Cardiac septum (tissue), 1 donor: ENCODE results near the gene STXBP4. TPM values are rescaled to one million over a fixed set of nuclear protein-coding genes. Genes with fewer than 3 reads are reported as not detected.

Source experiments
- DNase-seq: peaks from one replicate; pipeline ENCODE4 v3.0.0-alpha.2; 2020; ENCODE audit warnings: low spot score
- intact Hi-C: fragments of 100-400 bp; cut with DNase I; formaldehyde crosslinking; loops from one replicate; pipeline ENCODE4 v1.14.0; 2022
- total RNA-seq: library from RNA; stranded (reverse); fragmentation: NEBNext Ultra II Directional; extraction: Animal tissue kit (Norgen Biotek cat#: 25700); gene quantifications from one replicate; pipeline ENCODE4 v1.2.1, GENCODE V29; 2021
- donor health status: DM: no; HTN: no; CAD: no.

Gene STXBP4
- total RNA-seq, 1 donor from 2014 or later = 7.3 TPM

DNA sequence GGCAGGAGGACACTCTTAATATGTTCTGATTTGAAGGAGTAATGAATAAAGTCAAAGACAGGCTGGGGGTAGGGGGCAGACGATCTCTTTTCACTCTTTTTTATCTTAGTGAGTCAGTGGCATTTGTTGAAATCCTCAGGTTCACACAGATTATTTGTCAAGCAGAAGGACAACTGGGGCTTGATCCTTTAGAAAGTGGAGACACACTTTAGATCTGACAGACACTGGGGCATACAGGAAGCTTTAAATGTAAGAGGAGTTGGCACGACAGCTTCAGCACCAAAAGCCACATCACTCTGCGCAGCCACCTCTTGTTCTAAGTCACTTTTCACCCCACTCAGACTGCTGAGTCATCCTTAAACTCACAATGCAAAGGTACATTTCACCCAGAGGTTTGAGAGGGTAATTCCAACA lies 121.5 kb downstream of the STXBP4 start:
- DNase-seq = no peak
- intact Hi-C loops = no loop called here

DNA sequence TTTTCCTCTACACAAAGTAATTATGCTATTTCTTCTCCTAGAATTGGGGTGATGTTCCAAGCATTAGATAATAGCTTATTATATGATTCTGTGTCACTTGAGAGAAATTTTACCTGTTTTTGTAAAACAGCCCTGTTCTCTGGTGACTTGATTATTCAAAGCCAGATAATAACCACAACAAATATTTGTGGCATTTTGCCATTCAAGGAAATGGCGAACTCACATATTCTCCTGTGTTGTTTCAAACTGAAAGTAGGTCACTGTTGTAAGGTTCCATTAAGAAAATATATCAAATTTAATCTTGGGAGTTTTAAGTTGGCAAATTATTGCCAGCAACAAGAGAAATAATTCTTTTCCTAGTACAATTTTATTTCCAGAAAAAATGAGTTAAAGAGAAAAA lies 124.8 kb downstream of the STXBP4 start:
- no peak for DNase-seq
- intact Hi-C loops = no loop called here

DNA sequence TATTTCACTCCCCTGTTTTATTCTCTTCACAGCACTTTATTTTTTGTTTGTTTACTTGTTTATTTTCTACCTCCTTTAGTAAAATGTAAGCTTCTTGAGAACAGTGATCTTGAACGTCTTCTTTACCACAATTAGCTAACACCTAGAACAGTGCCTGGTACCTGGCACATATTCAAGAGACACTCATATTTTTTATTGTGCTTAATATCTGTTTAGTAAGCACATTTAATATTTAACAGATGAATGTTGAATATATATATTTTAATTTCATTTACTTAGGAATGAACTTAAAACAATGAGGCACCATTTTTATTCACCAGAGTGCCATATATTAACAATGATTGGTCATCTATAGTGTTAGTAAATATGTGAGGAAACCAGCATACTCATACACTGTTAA lies 130.2 kb downstream of the STXBP4 start:
- intact Hi-C loops = no loop called here

GRCh38 chr17:55110521-55110920 lies 142.0 kb downstream of the STXBP4 start:
- intact Hi-C loops = no loop called here
- DNase-seq = no peak

More for the DNA sequence above, 130.2 kb downstream of the STXBP4 start:
- DNase-seq = no peak

GRCh38 chr17:55114283-55114682 lies 145.7 kb downstream of the STXBP4 start:
- no peak for DNase-seq
- intact Hi-C loops = no loop called here

DNA sequence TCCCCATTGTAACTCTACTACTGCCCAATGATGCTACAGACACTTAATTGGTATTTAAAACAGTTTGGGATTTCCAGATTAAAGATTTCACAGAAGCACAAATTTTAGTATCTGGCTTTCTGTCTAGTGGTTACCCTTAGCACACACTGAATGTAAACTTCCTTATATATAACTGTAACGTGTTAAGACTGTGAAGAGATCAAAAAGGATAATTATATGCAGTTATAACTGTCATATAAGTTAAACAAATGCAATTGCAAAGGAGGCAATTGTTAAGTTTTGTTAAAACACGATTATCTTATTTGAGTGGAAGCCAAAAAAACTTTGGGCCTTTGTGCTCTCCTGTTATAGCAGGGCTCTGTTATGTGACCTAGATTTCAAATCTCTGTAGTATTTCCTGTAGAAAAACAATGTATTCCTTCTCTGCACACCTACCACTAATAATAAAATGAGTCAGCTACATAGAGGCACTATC lies 147.9 kb downstream of the STXBP4 start:
- intact Hi-C loops = no loop called here
- no peak for DNase-seq

GRCh38 chr17:55117164-55117563 lies 148.6 kb downstream of the STXBP4 start:
- intact Hi-C loops = no loop called here

DNA sequence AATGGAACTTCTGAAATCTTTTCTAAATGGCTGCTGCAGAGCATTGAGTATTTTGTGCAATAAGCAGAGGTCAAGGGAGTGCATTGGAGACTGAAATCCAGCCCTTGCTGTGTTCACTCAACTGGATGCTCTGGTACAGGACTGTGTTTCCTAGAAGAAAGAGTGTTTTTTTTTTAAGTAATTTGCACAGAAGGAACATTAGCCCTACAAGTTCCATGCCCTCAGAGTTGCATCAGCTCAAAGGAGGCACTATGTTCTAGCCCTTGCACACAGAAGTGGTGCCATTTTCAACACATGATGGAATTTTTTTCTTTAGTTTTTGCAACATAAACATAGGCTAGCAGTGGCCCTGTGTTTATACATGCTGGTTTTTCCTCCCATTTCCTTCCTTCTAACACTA lies 152.1 kb downstream of the STXBP4 start:
- no peak for DNase-seq
- intact Hi-C loops = no loop called here

More at GRCh38 chr17:55117164-55117563, 148.6 kb downstream of the STXBP4 start:
- no peak for DNase-seq

DNA sequence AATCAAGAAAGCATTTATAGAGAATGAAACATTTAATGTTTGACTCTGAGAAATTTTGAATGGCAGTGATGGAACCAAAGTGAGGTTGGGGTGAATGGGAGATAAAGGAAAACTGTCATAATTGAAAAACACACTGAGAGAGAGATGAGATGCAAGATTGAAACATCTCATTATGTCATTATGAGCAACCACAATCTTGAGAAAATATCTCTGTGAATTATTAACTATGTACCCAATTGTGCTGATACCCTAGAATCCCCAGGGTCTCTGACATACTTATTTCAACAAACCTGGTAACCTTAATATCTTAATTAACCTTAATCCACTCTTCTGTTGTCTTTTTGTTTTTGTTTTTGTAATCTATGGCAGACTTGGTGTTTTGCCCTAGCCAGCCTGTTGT lies 152.7 kb downstream of the STXBP4 start:
- intact Hi-C loops = no loop called here

GRCh38 chr17:55122114-55122513 lies 153.5 kb downstream of the STXBP4 start:
- intact Hi-C loops = no loop called here
- DNase-seq = no peak

More for the DNA sequence above, 152.7 kb downstream of the STXBP4 start:
- DNase-seq = no peak

- intact Hi-C loops = no loop called here
- DNase-seq = no peak
Measured at GRCh38 chr17:55124730-55125360, 156.3 kb downstream of the STXBP4 start.

- DNase-seq = no peak
- intact Hi-C loops = no loop called here
Measured at GRCh38 chr17:55133583-55133982, 165.0 kb downstream of the STXBP4 start.

GRCh38 chr17:55134486-55135157 lies 166.1 kb downstream of the STXBP4 start:
- no peak for DNase-seq
- intact Hi-C loops = no loop called here

- intact Hi-C loops = no loop called here
- no peak for DNase-seq
Measured at GRCh38 chr17:55140809-55141208, 172.2 kb downstream of the STXBP4 start.

- intact Hi-C loops = no loop called here
- DNase-seq = no peak
Measured at GRCh38 chr17:55144518-55144917, 176.0 kb downstream of the STXBP4 start.

DNA sequence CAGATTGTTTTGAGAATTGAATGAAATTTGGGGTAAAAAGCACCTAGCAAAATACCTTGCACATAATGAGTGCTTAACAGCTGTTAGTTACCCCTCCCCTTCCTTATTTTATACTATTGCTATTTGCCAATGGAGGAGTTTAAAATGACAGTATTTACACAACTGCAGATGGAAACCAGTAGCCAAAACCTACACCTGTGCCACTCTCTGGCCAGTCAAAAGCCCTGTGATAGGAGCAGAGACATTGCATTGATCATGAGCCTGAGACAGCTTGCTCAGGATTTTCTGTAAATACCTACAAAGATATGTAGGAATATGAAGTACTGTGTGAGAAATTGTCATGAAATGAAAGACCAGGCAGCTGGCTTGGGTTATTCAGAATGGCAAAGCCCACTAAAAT lies 180.9 kb downstream of the STXBP4 start:
- intact Hi-C loops = no loop called here
- DNase-seq = no peak

DNA sequence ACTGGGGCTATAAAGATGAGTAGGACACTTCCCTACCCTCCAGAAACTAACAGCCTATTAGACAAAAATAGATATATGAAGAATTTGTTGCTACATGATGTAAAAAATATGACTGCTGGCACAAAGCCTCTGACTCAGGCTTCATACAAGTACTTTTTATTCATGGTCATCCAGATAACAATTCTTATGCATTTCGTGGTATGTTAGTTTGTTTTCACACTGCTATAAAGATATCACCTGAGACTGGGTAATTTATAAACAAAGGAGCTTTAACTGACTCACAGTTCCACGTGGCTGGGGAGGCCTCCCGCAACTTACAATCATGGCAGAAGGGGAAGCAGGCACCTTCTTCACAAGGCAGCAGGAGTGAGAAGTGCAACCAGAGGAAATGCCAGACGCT lies 183.7 kb downstream of the STXBP4 start:
- DNase-seq = no peak

GRCh38 chr17:55154101-55154500 lies 185.5 kb downstream of the STXBP4 start:
- intact Hi-C loops = no loop called here
- no peak for DNase-seq

More for the DNA sequence above, 183.7 kb downstream of the STXBP4 start:
- intact Hi-C loops = no loop called here

- no peak for DNase-seq
- intact Hi-C loops = no loop called here
Measured at GRCh38 chr17:55155856-55156560, 187.4 kb downstream of the STXBP4 start.

DNA sequence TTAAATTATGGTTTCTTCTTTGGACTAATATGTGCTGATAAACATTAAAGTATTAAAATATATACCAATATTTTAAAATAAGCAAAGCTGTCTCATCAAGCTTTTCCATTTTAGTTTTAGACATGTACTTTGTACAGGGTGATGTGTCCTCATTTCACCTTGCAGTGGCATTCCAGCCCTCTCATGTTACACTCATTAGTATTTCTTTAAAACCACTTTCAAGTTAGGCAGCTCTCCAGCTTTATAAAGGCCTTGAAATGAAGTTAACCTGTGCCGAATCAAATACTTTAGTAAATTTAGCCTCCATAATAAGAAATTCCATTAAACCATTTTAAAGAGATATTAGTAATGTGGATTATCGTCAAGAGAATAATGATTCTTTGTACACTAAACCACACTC lies 188.6 kb downstream of the STXBP4 start:
- DNase-seq = no peak
- intact Hi-C loops = no loop called here

DNA sequence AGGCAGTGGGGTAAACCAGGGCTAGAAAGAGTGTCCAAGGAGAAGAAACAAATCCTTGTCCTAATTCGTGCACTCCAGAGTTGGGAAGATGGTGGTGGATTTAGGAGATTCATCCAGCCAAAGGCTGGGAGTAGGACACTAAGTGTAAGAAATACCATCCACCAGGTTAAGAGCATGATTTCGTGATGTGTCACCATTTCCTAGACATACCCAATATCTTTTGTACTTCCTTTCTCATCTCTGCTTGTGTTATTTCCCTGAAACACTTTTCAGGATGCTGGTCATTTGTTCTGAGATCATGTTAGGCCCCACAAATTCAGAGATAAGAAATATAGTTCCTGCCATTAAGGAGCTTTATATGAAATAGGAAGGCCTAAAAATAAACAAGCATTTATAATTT lies 189.9 kb downstream of the STXBP4 start:
- no peak for DNase-seq
- intact Hi-C loops = no loop called here
